IMR-90 (cell line): ENCODE measurements around the gene TCEAL3. TPM values are rescaled to one million over a fixed set of nuclear protein-coding genes. Genes with fewer than 3 reads are reported as not detected.

Experiments used
- ATAC-seq: fragments of 200-7000 bp; cut with Tn5 transposase; 2 replicates; pipeline ENCODE4 v1.9.1; 2020; ENCODE audit warnings: low read depth, mild to moderate bottlenecking, moderate library complexity
- BruUV-seq: library from RNA; stranded (reverse); fragments of 400-500 nt; replicated peaks from 2 replicates; lab custom pipeline; 2021; lab: Mats Ljungman, UMichigan
- CTCF ChIA-PET: fragments of 300-600 bp; formaldehyde crosslinking; extraction: SDS; loops from one replicate; lab custom pipeline; 2021; ENCODE audit warnings: antibody characterized with exemption; lab: Yijun Ruan, JAX
- POLR2A ChIA-PET: fragments of 300-600 bp; sonication (Branson Sonifier 250); formaldehyde crosslinking; loops from one replicate; lab custom pipeline; 2022; ENCODE audit warnings: antibody characterized with exemption; ENCODE audit not compliant: unreplicated experiment; lab: Charles Lee
- DNase-seq: peaks from one replicate; pipeline ENCODE4 v3.0.0; 2013
- H2AFZ ChIP-seq: replicated peaks from 2 replicates; pipeline ENCODE3; 2013; ENCODE audit warnings: low read length, mild to moderate bottlenecking; ENCODE audit not compliant: poor library complexity
- H2AK5ac ChIP-seq: 2 replicates; pipeline ENCODE4 v1.6.1; 2013; ENCODE audit warnings: low read depth, low read length, inconsistent platforms
- H2AK9ac ChIP-seq: replicated peaks from 2 replicates; pipeline ENCODE3; 2013; ENCODE audit warnings: mild to moderate bottlenecking, low read depth, low read length, moderate library complexity; ENCODE audit not compliant: poor library complexity
- H2BK120ac ChIP-seq: 2 replicates; pipeline ENCODE4 v1.6.1; 2013; ENCODE audit warnings: low read depth, low read length, inconsistent platforms
- H2BK15ac ChIP-seq: 3 replicates; pipeline ENCODE4 v1.6.1; 2013; ENCODE audit warnings: low read depth, low read length, inconsistent platforms
- H2BK20ac ChIP-seq: 2 replicates; pipeline ENCODE4 v1.6.1; 2013; ENCODE audit warnings: low read depth, mild to moderate bottlenecking, inconsistent platforms, low read length, moderate library complexity
- H2BK5ac ChIP-seq: 2 replicates; pipeline ENCODE4 v1.6.1; 2013; ENCODE audit warnings: mild to moderate bottlenecking, low read depth, low read length, inconsistent platforms; ENCODE audit not compliant: poor library complexity, severe bottlenecking
- H3K14ac ChIP-seq: replicated peaks from 2 replicates; pipeline ENCODE4 v1.6.1; 2013; ENCODE audit warnings: low read depth, low read length, inconsistent platforms
- H3K18ac ChIP-seq: 2 replicates; pipeline ENCODE4 v1.6.1; 2013; ENCODE audit warnings: low read depth, low read length, control low read depth
- H3K23ac ChIP-seq: 2 replicates; pipeline ENCODE4 v1.6.1; 2013; ENCODE audit warnings: low read depth, low read length, inconsistent platforms
- H3K27ac ChIP-seq: 2 replicates; pipeline ENCODE4 v1.5.1; 2013; ENCODE audit warnings: mild to moderate bottlenecking, control low read depth, low read length; ENCODE audit not compliant: insufficient read depth
- H3K27me3 ChIP-seq: 2 replicates; pipeline ENCODE4 v1.6.1; 2013; ENCODE audit warnings: low read length; ENCODE audit not compliant: control insufficient read depth, insufficient read depth
- H3K36me3 ChIP-seq: 2 replicates; pipeline ENCODE4 v1.6.1; 2013; ENCODE audit warnings: low read length, mixed read lengths; ENCODE audit not compliant: control insufficient read depth, insufficient read depth
- H3K4ac ChIP-seq: 2 replicates; pipeline ENCODE4 v1.6.1; 2013; ENCODE audit warnings: low read depth, low read length, inconsistent platforms
- H3K4me1 ChIP-seq: 2 replicates; pipeline ENCODE4 v1.6.1; 2013; ENCODE audit warnings: low read length, mixed read lengths; ENCODE audit not compliant: control insufficient read depth, insufficient read depth
- H3K4me2 ChIP-seq: 2 replicates; pipeline ENCODE4 v1.6.1; 2013; ENCODE audit warnings: low read depth, mild to moderate bottlenecking, control low read depth, low read length, moderate library complexity
- H3K4me3 ChIP-seq: 2 replicates; pipeline ENCODE4 v1.5.1; 2013; ENCODE audit warnings: low read depth, mild to moderate bottlenecking, control low read depth, low read length, moderate library complexity; ENCODE audit not compliant: insufficient read depth
- H3K56ac ChIP-seq: 2 replicates; pipeline ENCODE4 v1.6.1; 2013; ENCODE audit warnings: low read length, inconsistent platforms; ENCODE audit not compliant: insufficient read depth; ENCODE audit errors: extremely low read depth
- H3K79me1 ChIP-seq, 2 experiments: 2 replicates each; pipeline ENCODE4 v1.6.1; 2013; ENCODE audit warnings: low read length in 2 of 2, inconsistent platforms in 1 of 2, low read depth in 1 of 2
- H3K9ac ChIP-seq: 2 replicates; pipeline ENCODE4 v1.6.1; 2013; ENCODE audit warnings: low read depth, low read length, control low read depth
- H3K9me1 ChIP-seq: 2 replicates; pipeline ENCODE4 v1.6.1; 2013; ENCODE audit warnings: low read length, inconsistent platforms; ENCODE audit not compliant: insufficient read depth
- H3K9me3 ChIP-seq: 2 replicates; pipeline ENCODE4 v1.6.1; 2013; ENCODE audit warnings: low read length; ENCODE audit not compliant: control insufficient read depth, insufficient read depth
- H4K20me1 ChIP-seq: 2 replicates; pipeline ENCODE4 v1.6.1; 2013; ENCODE audit warnings: low read length, inconsistent platforms; ENCODE audit not compliant: insufficient read depth
- H4K5ac ChIP-seq: 2 replicates; pipeline ENCODE4 v1.6.1; 2013; ENCODE audit warnings: mild to moderate bottlenecking, low read depth, low read length, control low read depth
- H4K8ac ChIP-seq, 2 experiments: 2 replicates each; pipeline ENCODE4 v1.6.1; 2013; ENCODE audit warnings: low read depth in 2 of 2, low read length in 2 of 2, control low read depth in 1 of 2, inconsistent platforms in 1 of 2
- H4K91ac ChIP-seq: 2 replicates; pipeline ENCODE4 v1.6.1; 2013; ENCODE audit warnings: low read depth, low read length, inconsistent platforms; ENCODE audit not compliant: insufficient read depth
- BHLHE40 ChIP-seq: fragments of 150-350 bp; IDR thresholded peaks from 2 replicates; pipeline ENCODE4 v1.6.1; 2016; ENCODE audit warnings: mild to moderate bottlenecking, low read depth, low read length
- CHD1 ChIP-seq: IDR thresholded peaks from 2 replicates; pipeline ENCODE4 v1.6.1; 2012; ENCODE audit warnings: low read depth, low read length, improper control_type of control experiment
- CTCF ChIP-seq: conservative IDR thresholded peaks from 2 replicates; pipeline ENCODE4 v1.5.1; 2012; ENCODE audit warnings: mild to moderate bottlenecking, low read depth, low read length, improper control_type of control experiment
- ELK1 ChIP-seq: fragments of 150-350 bp; IDR thresholded peaks from 2 replicates; pipeline ENCODE4 v1.6.1; 2016; ENCODE audit warnings: low read depth, mild to moderate bottlenecking, low read length, moderate library complexity, borderline replicate concordance
- FOS ChIP-seq: fragments of 150-350 bp; IDR thresholded peaks from 2 replicates; pipeline ENCODE4 v1.6.1; 2016; ENCODE audit warnings: low read depth, low read length
- MAFK ChIP-seq: IDR thresholded peaks from 2 replicates; pipeline ENCODE4 v1.6.1; 2012; ENCODE audit warnings: low read depth, low read length, improper control_type of control experiment
- MAZ ChIP-seq: IDR thresholded peaks from 2 replicates; pipeline ENCODE4 v1.6.1; 2012; ENCODE audit warnings: low read depth, mild to moderate bottlenecking, low read length, improper control_type of control experiment, moderate library complexity, borderline replicate concordance
- MXI1 ChIP-seq: IDR thresholded peaks from 2 replicates; pipeline ENCODE4 v1.6.1; 2012; ENCODE audit warnings: low read depth, mild to moderate bottlenecking, low read length, moderate library complexity, borderline replicate concordance
- NFE2L2 ChIP-seq: fragments of 150-350 bp; IDR thresholded peaks from 2 replicates; pipeline ENCODE4 v1.6.1; 2016; ENCODE audit warnings: low read depth, mild to moderate bottlenecking, low read length
- POLR2A ChIP-seq: IDR thresholded peaks from 2 replicates; pipeline ENCODE4 v1.6.1; 2012; ENCODE audit warnings: mild to moderate bottlenecking, low read depth, low read length
- RAD21 ChIP-seq: IDR thresholded peaks from 2 replicates; pipeline ENCODE4 v1.6.1; 2012; ENCODE audit warnings: low read length, improper control_type of control experiment
- RCOR1 ChIP-seq: IDR thresholded peaks from 2 replicates; pipeline ENCODE4 v1.6.1; 2012; ENCODE audit warnings: mild to moderate bottlenecking, low read length, improper control_type of control experiment; ENCODE audit not compliant: insufficient replicate concordance
- RFX5 ChIP-seq: IDR thresholded peaks from 2 replicates; pipeline ENCODE4 v1.8.0; 2012; ENCODE audit warnings: low read depth, mild to moderate bottlenecking, low read length, moderate library complexity
- SMC3 ChIP-seq: fragments of 150-350 bp; IDR thresholded peaks from 2 replicates; pipeline ENCODE4 v1.6.1; 2016; ENCODE audit warnings: low read depth, mild to moderate bottlenecking, antibody characterized with exemption, low read length, moderate library complexity
- USF2 ChIP-seq: fragments of 150-350 bp; IDR thresholded peaks from 2 replicates; pipeline ENCODE4 v1.6.1; 2017; ENCODE audit warnings: mild to moderate bottlenecking, antibody characterized with exemption, low read length, low read depth
- WGBS, 2 experiments: methylation state at CpG; one replicate each; pipeline versions ENCODE4 v1.1.5 to v1.1.7; 2013; ENCODE audit warnings: missing lambda C conversion rate in 2 of 2; ENCODE audit not compliant: insufficient read length in 1 of 2; ENCODE audit errors: extremely low coverage in 2 of 2; 5-methylcytosine and 5-hydroxymethylcytosine counted together
- dilution Hi-C: fragments of 300-500 bp; cut with HindIII; formaldehyde crosslinking; loops from one replicate; pipeline ENCODE4 v1.14.3; 2018; ENCODE audit warnings: low sequenced_read_pairs; ENCODE audit not compliant: unreplicated experiment
- in situ Hi-C: fragments of 300-500 bp; cut with MboI; formaldehyde crosslinking; loops from 3 replicates; pipeline ENCODE4 v1.14.3; 2019; ENCODE audit warnings: low sequenced_read_pairs, inconsistent platforms, mixed read lengths
- intact Hi-C: fragments of 100-400 bp; cut with micrococcal nuclease; formaldehyde crosslinking; loops from 2 replicates; pipeline ENCODE4 v1.10.0; 2022
- polyA plus RNA-seq, 3 experiments: library from polyadenylated mRNA; depleted of rRNA; stranded (reverse); fragments of >200 nt; gene quantifications; 2 replicates each; pipeline ENCODE4 v1.2.3, GENCODE V29; 2012; ENCODE audit warnings: low replicate concordance in 1 of 3
- total RNA-seq: library from RNA; depleted of rRNA; stranded (reverse); fragments of >200 nt; gene quantifications from 2 replicates; pipeline ENCODE4 v1.2.3, GENCODE V29; 2012

Gene TCEAL3
- total and polyA plus RNA-seq, 2 of the 4 experiments (the other 2 are of a cell fraction): 3.2 to 24.2 TPM

GRCh38 chrX:103637604-103638338 lies 30.0 kb downstream of the TCEAL3 start:
- in situ Hi-C loops (no loop called here), dilution Hi-C loops (no loop called here), intact Hi-C loops (loop anchor here (10.0 kb wide), 1 partner anchor 63 kb away; no protein-coding TSS in a partner anchor)
- Histone ChIP-seq H2BK120ac (no peak overlapping the region), H3K56ac (no peak overlapping the region), H4K91ac (no peak overlapping the region), H3K4me1 (peaks cover 1% of the 10 kb centered on the region; the same call in 1 of the 2 replicates), H3K9me1 (peaks cover 6% of the 10 kb centered on the region; the same call in 1 of the 2 replicates), H3K18ac (no peak overlapping the region), H2AFZ (no peak overlapping the region), H3K79me1 (no peaks in the 10 kb centered on the region), H4K5ac (no peak overlapping the region), H2BK5ac (no peak overlapping the region), H2BK15ac (no peak overlapping the region), H3K9ac (no peak overlapping the region), H3K9me3 (no peaks in the 10 kb centered on the region), H4K8ac (no peak overlapping the region), H3K4me3 (no peak overlapping the region), H3K27ac (no peak overlapping the region), H2AK5ac (peak overlapping the region; percentile 43; the same call in 1 of the 2 replicates), H2BK20ac (no peak overlapping the region), H3K27me3 (no peaks in the 10 kb centered on the region), H3K36me3 (no peaks in the 10 kb centered on the region), H2AK9ac (no peak overlapping the region), H3K23ac (no peak overlapping the region), H4K20me1 (no peaks in the 10 kb centered on the region), H3K14ac (no peak overlapping the region), H3K4me2 (no peak overlapping the region), H3K4ac (no peak overlapping the region)
- CTCF ChIA-PET: interaction anchor here (1.5 kb wide), 1 partner anchor 8 kb away, joined by 5 read pairs; no protein-coding TSS in a partner anchor
- ATAC-seq (no peak; the same call in 1 of the 2 replicates), DNase-seq (peak; percentile 45)
- POLR2A ChIA-PET: no interaction called here
- no CpG with 5 or more reads among the region's 2 CpGs for WGBS, 2 experiments
- BruUV-seq: no TSS peak
- TF ChIP-seq RAD21 (no peak), POLR2A (no peak), CHD1 (no peak), MXI1 (no peak), RCOR1 (no peak), NFE2L2 (no peak), MAZ (no peak), MAFK (no peak), FOS (no peak), ELK1 (no peak), BHLHE40 (no peak), CTCF (no peak), USF2 (no peak), SMC3 (no peak), RFX5 (no peak)
